Fibroblast of lung (primary cell): ENCODE measurements around the gene CACNA1H. TPM values are rescaled to one million over a fixed set of nuclear protein-coding genes. Genes with fewer than 3 reads are reported as not detected.

Source experiments
- DNase-seq, 2 donors: peaks; one replicate each; pipeline versions ENCODE4 v3.0.0 to v3.0.0-alpha.2; 2010; ENCODE audit warnings: low read depth in 2 of 2
- H2AFZ ChIP-seq: 2 replicates; pipeline ENCODE4 v1.5.1; 2012; ENCODE audit warnings: low read length, control low read depth, inconsistent platforms
- H3K27ac ChIP-seq: 2 replicates; pipeline ENCODE4 v1.5.1; 2011; ENCODE audit warnings: low read length, control low read depth; ENCODE audit not compliant: insufficient read depth
- H3K27me3 ChIP-seq: 2 replicates; pipeline ENCODE4 v1.5.1; 2011; ENCODE audit warnings: mild to moderate bottlenecking, low read length; ENCODE audit not compliant: control insufficient read depth, insufficient read depth
- H3K36me3 ChIP-seq: 2 replicates; pipeline ENCODE4 v1.5.1; 2011; ENCODE audit warnings: low read length; ENCODE audit not compliant: control insufficient read depth, insufficient read depth
- H3K4me1 ChIP-seq: 2 replicates; pipeline ENCODE4 v1.5.1; 2011; ENCODE audit warnings: low read length; ENCODE audit not compliant: control insufficient read depth, insufficient read depth; ENCODE audit errors: extremely low read depth
- H3K4me2 ChIP-seq: 2 replicates; pipeline ENCODE4 v1.5.1; 2011; ENCODE audit warnings: low read length, control low read depth; ENCODE audit not compliant: insufficient read depth; ENCODE audit errors: extremely low read depth
- H3K4me3 ChIP-seq, 4 experiments: fragments of 200-600 bp in 1 of 4; sonication (generic) in 1 of 4; replicated peaks in 1 of 4; 2 replicates each; pipeline ENCODE4 v1.5.1; 2011 to 2016; ENCODE audit warnings: low read length in 4 of 4, low read depth in 3 of 4, mild to moderate bottlenecking in 3 of 4, control low read depth in 2 of 4, inconsistent platforms in 1 of 4, mixed read lengths in 1 of 4; ENCODE audit not compliant: insufficient read depth in 1 of 4; ENCODE audit errors: control extremely low read depth in 1 of 4
- H3K79me2 ChIP-seq: 2 replicates; pipeline ENCODE4 v1.5.1; 2012; ENCODE audit warnings: mild to moderate bottlenecking, low read length, inconsistent platforms; ENCODE audit not compliant: control insufficient read depth, insufficient read depth
- H3K9ac ChIP-seq: 2 replicates; pipeline ENCODE4 v1.5.1; 2011; ENCODE audit warnings: mild to moderate bottlenecking, low read length, control low read depth; ENCODE audit not compliant: insufficient read depth
- H3K9me3 ChIP-seq: 2 replicates; pipeline ENCODE4 v1.5.1; 2012; ENCODE audit warnings: low read depth, low read length; ENCODE audit not compliant: control insufficient read depth, insufficient read depth
- H4K20me1 ChIP-seq: 2 replicates; pipeline ENCODE4 v1.5.1; 2011; ENCODE audit warnings: low read length; ENCODE audit not compliant: control insufficient read depth, insufficient read depth; ENCODE audit errors: extremely low read depth
- CTCF ChIP-seq, 2 donors: IDR thresholded peaks in 1 of 2; conservative IDR thresholded peaks in 1 of 2; 1 replicate in 1 of 2; 2 replicates in 1 of 2; pipeline ENCODE4 v1.5.1; 2011 to 2012; ENCODE audit warnings: low read length in 2 of 2, control low read depth in 1 of 2, inconsistent platforms in 1 of 2, low read depth in 1 of 2, mild to moderate bottlenecking in 1 of 2
- EZH2 ChIP-seq: IDR thresholded peaks from 2 replicates; pipeline ENCODE4 v1.5.1; 2012; ENCODE audit warnings: low read length, control low read depth, mild to moderate bottlenecking; ENCODE audit errors: missing control alignments
- polyA plus RNA-seq, 2 donors: library from polyadenylated mRNA; depleted of rRNA in 1 of 2; stranded (reverse) in 1 of 2; unstranded in 1 of 2; fragments of >200 nt; gene quantifications; 2 replicates each; pipeline ENCODE4 v1.2.1, GENCODE V29; 2011 to 2012; ENCODE audit warnings: missing spikeins in 1 of 2
- total RNA-seq: library from RNA; depleted of rRNA; stranded (reverse); fragments of >200 nt; gene quantifications from 2 replicates; pipeline ENCODE4 v1.2.1, GENCODE V29; 2014

Gene CACNA1H
- total and polyA plus RNA-seq, 2 donors (not counting 1 experiment from before 2014, with no cell fraction given), result 1.2 to 10.5 TPM

- no peaks in the 10 kb centered on the region for H3K79me2 ChIP-seq
- no peak for DNase-seq
- H3K36me3 ChIP-seq, result no peaks in the 10 kb centered on the region
- H4K20me1 ChIP-seq, result no peaks in the 10 kb centered on the region
- no peak for TF ChIP-seq CTCF (conservative IDR thresholded peaks at IDR 0.05 in 1 of 2, IDR thresholded peaks at IDR 0.05 in 1 of 2; ENCODE audit: low read depth in 1 of 2, low read length in 2 of 2)
- peak; percentile 61 for TF ChIP-seq EZH2
- no peaks in the 10 kb centered on the region for H3K4me1 ChIP-seq
- no peak overlapping the region for H3K27ac ChIP-seq
- no peak overlapping the region for H2AFZ ChIP-seq
- no peak overlapping the region for H3K9ac ChIP-seq
- no peaks in the 10 kb centered on the region for H3K9me3 ChIP-seq
- H3K27me3 ChIP-seq, result peaks cover 20% of the 10 kb centered on the region
- no peak overlapping the region for H3K4me2 ChIP-seq
- H3K4me3 ChIP-seq, result no peak overlapping the region
Measured at GRCh38 chr16:1261131-1261892, 108.4 kb downstream of the CACNA1H start.

GRCh38 chr16:1262210-1262845 lies 109.4 kb downstream of the CACNA1H start:
- H3K27me3 ChIP-seq, result peaks cover 20% of the 10 kb centered on the region
- no peaks in the 10 kb centered on the region for H3K36me3 ChIP-seq
- H3K9me3 ChIP-seq, result no peaks in the 10 kb centered on the region
- no peak overlapping the region for H2AFZ ChIP-seq
- H3K79me2 ChIP-seq, result no peaks in the 10 kb centered on the region
- DNase-seq, result no peak
- no peak overlapping the region for H3K9ac ChIP-seq
- no peak overlapping the region for H3K27ac ChIP-seq
- TF ChIP-seq EZH2 (no peak), CTCF (conservative IDR thresholded peaks at IDR 0.05 in 1 of 2, IDR thresholded peaks at IDR 0.05 in 1 of 2; ENCODE audit: low read depth in 1 of 2, low read length in 2 of 2) (no peak)
- H4K20me1 ChIP-seq, result no peaks in the 10 kb centered on the region
- H3K4me1 ChIP-seq, result no peaks in the 10 kb centered on the region
- H3K4me3 ChIP-seq, result no peak overlapping the region
- H3K4me2 ChIP-seq, result no peak overlapping the region

GRCh38 chr16:1262846-1263221 lies 109.9 kb downstream of the CACNA1H start:
- H3K36me3 ChIP-seq, result no peaks in the 10 kb centered on the region
- no peak overlapping the region for H3K4me2 ChIP-seq
- peaks cover 20% of the 10 kb centered on the region for H3K27me3 ChIP-seq
- no peak for TF ChIP-seq CTCF (conservative IDR thresholded peaks at IDR 0.05 in 1 of 2, IDR thresholded peaks at IDR 0.05 in 1 of 2; ENCODE audit: low read depth in 1 of 2, low read length in 2 of 2)
- no peak for TF ChIP-seq EZH2
- no peaks in the 10 kb centered on the region for H3K79me2 ChIP-seq
- H3K9me3 ChIP-seq, result no peaks in the 10 kb centered on the region
- H3K9ac ChIP-seq, result no peak overlapping the region
- no peak for DNase-seq
- H3K4me3 ChIP-seq, result no peak overlapping the region
- no peaks in the 10 kb centered on the region for H3K4me1 ChIP-seq
- H4K20me1 ChIP-seq, result no peaks in the 10 kb centered on the region
- no peak overlapping the region for H2AFZ ChIP-seq
- no peak overlapping the region for H3K27ac ChIP-seq
